Stomach (tissue), 4 donors: Measurements from ENCODE around the gene PGA4.

Experiments used
- CTCF ChIP-seq, 7 experiments: fragments of 450-650 bp in 4 of 7; fragments of 200-600 bp in 3 of 7; sonication (generic) in 3 of 7; IDR thresholded peaks; one replicate each; pipeline ENCODE4 v1.5.1; 2016 to 2019; ENCODE audit warnings: antibody characterized with exemption in 7 of 7, control low read depth in 2 of 7, mild to moderate bottlenecking in 1 of 7
- EP300 ChIP-seq: sonication (generic); formaldehyde crosslinking; IDR thresholded peaks from one replicate; pipeline ENCODE4 v1.6.1; 2017; ENCODE audit warnings: antibody characterized with exemption
- POLR2A ChIP-seq, 4 donors: fragments of 450-650 bp; IDR thresholded peaks; one replicate each; pipeline ENCODE4 v1.6.1; 2016; ENCODE audit warnings: antibody characterized with exemption in 4 of 4, control low read depth in 2 of 4, mild to moderate bottlenecking in 1 of 4, moderate library complexity in 1 of 4
- POLR2AphosphoS5 ChIP-seq, 3 donors: sonication (generic); formaldehyde crosslinking; IDR thresholded peaks; one replicate each; pipeline ENCODE4 v1.6.1; 2016; ENCODE audit warnings: antibody characterized with exemption in 3 of 3

- TF ChIP-seq POLR2A (IDR thresholded peaks at IDR 0.05) (no peak), CTCF (IDR thresholded peaks at IDR 0.05) (no peak), POLR2AphosphoS5 (IDR thresholded peaks at IDR 0.05) (no peak), EP300 (no peak)
Observed at GRCh38 chr11:61201476-61201875, 20.7 kb upstream of the PGA4 start.
